Measurements from ENCODE around the gene FILIP1L.
"Not testable (repeated sequence)": the region's sequence is repeated elsewhere in the genome, so short reads cannot be mapped to it uniquely, and the experiment has no call there.

Gene FILIP1L

DNA sequence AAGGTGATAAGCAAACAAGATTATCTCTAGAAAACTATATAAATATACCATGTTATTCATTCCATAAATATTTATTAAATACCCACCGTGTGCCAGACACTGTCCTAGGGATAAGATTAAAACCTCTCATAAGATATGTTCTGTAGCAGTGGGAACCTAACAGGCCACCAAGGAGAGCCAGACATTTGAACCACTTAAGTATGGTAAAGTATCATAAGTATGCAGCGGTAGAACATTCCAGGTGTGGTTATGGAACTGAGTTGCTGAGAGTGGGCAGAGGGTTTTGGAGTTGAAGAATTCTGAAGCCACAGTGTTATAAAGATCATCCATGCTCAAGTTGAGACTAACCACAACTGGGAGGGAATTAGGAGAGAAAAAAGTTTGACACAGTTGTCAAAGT, 14.7 kb downstream of the FILIP1L start:
- DNase-seq (ENCODE audit: low read depth, low spot score), result no peak

DNA sequence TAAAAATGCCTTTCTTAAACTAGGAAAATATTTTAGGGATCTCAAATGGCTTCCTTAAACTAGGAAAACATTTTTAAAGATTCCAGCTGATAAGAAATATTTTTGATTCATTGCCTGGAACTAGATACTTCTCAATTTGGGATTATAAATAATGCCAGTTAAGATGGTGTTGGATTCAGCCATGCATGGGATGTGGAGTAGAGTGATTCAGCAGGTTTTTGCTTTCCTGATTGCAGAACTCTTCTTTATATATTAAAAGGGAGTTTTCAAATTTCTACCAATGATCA, 15.6 kb downstream of the FILIP1L start:
- DNase-seq (ENCODE audit: low read depth, low spot score), result no peak

DNA sequence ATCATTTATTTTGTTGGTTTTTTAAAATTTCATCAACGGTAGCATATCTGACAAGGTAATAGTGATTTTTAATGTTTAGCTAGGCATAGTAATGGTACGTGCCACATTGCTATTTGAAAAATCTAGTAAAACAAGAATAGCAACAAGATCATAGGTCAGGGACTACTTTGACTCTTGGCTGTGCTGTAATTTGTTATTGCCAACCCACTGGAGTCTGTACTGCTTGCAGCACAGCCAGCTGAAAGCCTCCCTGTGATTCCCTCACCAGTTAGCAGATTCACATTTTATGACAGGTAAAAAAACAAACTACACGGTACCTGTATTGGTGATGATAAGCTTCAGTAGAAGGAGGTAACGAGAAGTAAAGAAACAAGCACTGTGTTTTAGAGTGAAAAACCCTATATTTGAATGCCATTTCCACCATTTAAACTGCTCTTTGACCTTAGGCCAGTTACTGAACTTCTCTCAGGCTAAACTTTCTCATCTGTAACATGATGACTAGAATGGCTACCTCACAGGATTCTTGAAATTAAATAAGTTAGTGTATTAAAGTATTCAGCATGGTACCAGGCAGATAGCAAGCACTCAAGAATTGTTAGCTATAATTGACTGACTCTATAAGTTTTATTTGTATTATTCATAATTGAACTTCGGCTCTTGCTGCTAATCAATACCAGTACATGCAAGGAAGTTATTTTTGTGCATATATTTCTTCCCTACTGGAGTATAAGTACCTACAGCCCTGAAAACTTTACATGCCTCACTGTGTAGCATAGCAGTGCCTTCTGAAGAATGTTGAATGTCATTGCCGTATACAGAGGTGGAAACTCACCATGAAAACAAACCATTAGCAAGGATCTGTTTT, 16.1 kb downstream of the FILIP1L start:
- no peak for DNase-seq (ENCODE audit: low read depth, low spot score)

DNA sequence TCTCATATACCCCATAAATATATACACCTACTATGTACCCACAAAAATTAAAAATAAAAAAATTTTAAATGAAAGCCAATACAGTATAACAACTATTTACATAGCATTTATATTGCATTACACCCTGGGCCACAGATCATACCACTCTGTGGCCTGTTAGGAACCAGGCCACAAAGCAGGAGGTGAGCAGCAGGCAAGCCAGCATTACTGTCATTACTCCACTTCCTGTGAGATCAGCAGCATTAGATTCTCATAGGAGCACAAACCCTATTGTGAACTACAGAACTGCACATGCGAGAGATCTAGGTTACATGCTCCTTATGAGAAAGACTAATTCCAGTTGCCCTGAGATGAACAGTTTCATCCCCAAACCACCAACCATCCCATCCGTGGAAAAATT, 17.4 kb downstream of the FILIP1L start:
- DNase-seq (ENCODE audit: low read depth, low spot score), result no peak

DNA sequence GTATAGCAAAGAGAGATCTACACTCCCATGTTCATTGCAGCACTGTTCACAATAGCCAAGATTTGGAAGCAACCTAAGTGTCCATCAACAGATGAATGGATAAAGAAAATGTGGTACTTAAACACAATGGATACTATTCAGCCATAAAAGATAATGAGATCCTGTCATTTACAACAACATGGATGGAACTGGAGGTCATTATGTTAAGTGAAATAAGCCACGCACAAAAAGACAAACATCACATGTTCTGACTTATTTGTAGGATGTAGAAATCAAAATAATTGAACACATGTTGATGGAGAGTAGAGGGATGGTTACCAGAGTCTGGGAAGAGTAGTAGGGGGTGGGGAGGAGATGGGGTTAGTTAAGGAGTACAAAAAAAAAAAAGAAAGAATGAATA, 18.0 kb downstream of the FILIP1L start:
- DNase-seq (ENCODE audit: low read depth, low spot score), result not testable (repeated sequence)

DNA sequence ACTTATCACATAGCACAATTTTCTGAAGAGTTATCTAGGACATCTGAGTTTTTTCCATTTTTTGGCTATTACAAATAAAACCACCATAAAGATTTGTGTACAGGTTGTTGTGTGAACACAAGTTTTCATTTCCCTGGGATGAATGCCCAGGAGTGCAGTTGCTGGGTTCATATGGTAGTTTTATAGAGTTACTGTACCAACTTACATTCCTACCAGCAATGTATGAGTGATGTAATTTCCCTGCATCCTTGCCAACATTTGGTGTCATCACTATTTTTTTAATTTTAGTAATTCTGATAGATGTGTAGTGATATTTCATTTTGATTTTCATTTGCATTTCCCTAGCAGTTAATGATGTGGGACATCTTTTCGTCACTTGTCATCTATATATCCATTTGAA, 20.5 kb downstream of the FILIP1L start:
- no peak for DNase-seq (ENCODE audit: low read depth, low spot score)

DNA sequence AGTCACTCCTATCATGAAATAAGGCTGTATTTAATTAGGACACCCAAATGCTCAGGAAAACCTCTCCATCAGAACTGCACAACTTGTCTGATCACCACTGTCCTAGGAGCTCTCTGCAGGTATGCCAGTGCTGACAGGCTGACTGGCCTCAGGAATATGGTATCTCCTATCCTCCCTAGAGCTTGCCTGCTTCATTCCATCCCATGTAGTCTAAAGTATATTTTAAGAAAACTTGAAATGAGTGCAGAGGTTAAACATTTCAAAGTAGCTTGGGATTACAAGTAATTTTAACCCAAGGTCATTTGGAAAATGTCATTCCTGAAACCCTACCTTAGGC, 23.7 kb downstream of the FILIP1L start:
- DNase-seq (ENCODE audit: low read depth, low spot score), result no peak

DNA sequence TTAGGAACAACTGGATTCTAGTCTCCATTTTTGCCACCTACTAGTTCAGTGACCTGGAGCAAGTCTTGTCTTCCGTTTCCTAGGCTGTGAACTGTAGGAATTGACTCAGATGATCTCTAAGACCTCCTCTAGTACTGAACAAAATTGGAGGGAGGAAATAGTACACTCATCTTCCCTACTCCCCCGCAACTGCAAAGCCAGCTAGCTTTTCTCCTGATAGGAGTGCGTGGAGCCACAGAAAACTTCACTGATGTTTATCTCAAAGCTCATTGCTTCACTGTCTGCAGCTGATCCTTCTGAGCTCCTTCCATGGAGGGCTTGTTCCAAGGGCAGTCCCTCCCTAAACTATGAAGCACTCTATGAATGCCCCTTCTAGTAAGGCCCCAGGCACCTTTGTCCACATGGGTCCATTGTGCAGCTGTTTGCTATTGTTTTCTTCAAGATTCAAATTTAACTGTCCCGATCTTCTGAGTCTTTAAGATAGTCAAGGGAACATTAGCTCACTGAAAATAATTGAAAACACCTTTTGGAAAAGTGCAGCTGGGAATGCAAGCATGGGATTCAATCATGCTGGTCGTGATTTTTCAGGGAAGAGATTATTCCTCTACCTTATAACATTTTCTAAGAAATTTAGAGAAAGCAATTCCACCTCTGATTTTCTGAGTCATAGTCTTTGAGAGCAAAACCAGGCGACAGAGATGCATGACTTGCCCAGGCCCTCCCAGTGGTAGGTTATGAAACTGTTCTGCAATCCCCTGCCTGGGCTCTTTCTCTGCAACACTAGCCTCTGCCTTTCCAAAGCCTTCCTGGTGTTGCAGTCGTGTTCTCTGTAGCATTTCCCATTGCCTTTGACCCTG, 24.3 kb downstream of the FILIP1L start:
- no peak for DNase-seq (ENCODE audit: low read depth, low spot score)

DNA sequence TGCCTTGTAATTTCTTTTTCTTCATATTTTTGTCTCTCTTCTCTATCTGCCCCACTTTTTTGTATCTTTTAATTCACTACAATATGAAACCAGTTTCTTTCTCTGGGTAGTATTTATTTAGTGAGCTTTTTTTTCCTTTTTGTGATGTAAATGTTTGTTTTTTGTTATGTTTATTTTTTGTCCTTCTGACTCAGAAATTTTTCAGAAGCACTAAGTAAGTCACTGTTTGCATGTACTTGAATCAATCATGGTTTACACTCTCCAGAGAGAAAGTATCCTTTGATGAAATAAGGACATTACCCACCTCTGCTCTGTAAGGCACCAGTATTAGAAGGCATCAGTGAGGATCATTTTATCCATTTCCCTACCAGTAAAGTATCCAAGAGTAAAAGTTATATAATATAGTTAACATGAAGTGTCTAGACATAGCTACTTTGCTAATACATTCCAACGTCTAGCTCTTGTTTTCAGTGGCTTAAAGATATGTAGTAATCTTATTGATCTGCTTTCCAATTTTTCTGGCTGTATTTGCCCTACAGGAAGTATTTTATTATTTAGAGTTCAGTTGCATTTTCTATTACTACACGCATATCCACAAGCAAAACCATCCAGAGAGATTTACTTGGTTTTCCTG, 25.4 kb downstream of the FILIP1L start:
- no peak for DNase-seq (ENCODE audit: low read depth, low spot score)

DNA sequence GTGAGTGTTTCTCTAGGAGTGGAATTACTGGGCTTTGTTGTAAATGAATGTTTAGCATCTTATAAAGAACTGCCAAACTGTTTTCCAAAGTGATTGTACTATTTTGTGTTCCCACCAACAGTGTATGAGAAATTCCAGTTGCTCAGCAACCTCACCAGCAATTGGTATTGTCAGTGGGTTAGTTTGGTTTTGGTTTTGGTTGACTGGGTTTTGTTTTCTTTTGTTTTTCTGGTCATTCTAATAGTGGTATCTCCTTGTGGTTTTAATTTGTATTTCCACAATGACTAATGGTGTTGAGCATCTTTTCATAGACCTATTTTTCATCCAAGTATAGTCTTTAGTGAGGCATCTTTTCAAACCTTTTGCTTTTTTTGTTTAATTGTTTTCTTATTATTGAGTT, 27.1 kb downstream of the FILIP1L start:
- no peak for DNase-seq (ENCODE audit: low read depth, low spot score)

DNA sequence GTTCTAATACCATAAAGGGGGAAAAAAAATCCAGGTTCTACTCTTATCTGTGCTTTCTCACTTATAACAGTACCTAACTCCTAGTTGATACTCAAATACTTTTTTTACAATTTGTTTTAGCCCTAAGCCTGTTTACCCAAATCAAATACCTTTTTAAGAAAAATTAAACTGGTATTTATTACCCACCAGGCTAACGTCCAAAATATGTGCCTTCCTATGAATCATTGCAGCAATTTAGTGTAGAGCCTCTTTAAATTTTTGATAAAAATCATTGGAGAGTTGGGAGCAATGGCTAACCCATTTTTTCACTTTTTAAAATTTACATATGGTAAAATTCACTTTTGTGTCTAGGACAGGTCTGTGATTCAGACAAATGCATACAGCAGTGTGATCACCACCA, 27.9 kb downstream of the FILIP1L start:
- DNase-seq (ENCODE audit: low read depth, low spot score), result no peak

DNA sequence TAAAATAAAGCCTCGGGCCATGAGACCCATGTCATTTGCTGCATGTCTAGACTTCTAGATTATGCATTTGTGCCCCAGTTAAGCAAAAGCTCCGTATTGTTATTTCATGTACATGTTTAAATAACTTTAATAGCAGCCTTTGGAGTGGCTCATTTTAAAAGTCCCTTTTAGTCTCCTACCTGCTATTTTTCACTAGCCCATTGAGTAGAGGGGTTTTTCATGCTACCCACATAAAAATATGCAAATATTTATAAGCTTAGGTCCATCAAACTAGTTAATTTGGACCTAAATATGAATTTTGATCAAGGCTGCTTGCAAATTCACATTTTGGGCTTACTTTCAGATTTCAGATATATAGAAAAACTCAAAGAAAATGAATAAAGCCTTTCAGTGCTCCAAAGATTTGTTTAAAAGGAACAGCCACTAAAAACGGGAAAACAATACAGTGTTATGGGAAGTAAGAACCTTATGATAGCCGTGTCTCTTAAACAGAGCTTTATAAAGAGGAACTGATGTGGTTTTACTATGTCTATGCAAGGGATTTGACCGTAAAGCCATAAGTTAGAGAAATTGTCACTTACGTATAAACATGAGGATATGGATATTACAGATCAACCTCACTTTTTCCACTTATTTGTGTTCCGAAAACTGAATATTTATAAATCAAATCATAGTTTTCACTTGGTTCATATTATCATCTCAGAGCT, 30.0 kb downstream of the FILIP1L start:
- no peak for DNase-seq (ENCODE audit: low read depth, low spot score)

DNA sequence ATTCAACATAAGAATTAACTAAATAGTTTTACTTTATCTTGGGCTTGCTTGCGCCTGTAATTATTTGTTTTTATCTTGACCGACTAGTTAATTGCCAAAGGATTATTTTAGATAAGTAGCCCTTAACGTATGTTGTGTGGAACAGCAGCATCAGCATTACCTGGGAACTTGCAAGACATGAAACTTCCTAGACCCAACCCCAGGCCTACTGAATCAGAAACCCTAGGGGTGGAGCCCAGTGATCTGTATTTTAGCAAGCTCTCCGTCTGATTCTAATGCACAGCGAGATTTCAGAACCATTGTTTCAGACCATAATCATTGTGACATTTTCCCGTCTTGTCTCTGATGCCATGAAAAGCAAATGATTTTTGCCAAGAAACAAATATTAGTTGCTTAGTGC, 31.1 kb downstream of the FILIP1L start:
- DNase-seq (ENCODE audit: low read depth, low spot score), result no peak

DNA sequence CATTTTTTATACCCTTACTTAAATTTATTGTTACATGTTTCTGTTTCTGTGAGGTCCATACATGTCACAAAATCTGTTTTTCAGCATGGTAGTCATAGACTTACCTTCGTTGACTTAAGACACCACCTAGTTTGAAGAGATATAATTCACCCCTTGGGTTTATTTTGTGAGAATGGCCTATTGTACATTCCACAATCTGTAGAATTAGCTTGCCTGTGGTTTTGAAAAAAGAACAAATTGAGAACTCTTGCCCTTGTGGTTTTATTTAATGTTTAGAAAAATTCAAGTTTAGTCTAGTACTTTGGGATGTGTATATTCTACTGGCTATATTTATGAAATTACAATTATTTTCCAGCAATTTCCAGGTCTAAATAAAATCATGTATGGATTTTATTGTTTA, 31.6 kb downstream of the FILIP1L start:
- no peak for DNase-seq (ENCODE audit: low read depth, low spot score)

DNA sequence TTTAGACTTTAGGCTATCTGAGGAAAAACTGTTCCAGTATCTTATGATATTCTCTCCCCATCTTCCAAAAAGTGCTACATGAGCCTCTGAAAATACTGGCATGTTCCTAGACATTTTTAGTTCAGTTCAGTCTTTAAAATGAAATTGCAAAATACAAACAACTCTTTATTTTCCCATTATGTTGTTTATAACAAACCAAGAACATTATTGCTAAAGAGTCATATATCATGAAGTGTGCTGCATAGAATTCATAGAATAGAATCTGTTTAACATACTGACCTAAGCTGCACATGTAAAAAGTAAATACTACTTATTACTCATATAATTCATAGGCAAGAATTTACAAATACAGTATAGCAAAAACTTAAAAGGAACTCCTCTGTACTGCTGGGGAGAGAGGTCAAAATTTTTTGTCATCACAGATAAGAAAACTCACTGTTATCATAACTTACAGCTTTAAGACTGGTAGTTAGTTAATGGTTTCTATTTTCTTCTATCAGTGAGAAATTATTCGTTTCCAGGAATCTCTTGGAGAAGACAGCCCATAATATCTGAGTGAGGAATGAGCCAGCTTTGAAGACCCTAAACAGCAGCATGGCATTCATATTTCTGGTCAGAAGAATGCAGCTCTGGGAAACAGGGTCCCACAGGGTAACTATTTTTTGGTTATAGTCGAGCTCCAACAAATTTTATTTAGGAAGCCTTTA, 32.2 kb downstream of the FILIP1L start:
- no peak for DNase-seq (ENCODE audit: low read depth, low spot score)

DNA sequence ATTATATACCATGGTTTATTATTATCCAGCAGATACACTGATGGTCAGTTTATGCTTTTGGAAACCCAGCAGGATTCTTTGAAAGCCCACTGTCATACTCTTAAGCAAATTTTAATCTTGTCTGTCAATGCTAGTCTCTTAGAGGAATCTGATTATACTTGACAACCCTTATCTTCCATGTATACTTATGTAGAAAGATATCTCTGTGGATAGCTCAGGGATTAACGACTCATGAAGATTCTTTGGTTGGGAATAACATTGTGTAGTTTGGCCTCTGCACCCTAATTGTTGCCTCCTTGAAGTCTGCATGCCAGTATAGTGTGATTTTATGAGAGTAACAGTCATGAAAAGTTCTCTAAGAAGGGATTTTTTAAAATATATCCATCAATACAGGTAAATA, 33.0 kb downstream of the FILIP1L start:
- DNase-seq (ENCODE audit: low read depth, low spot score), result no peak

DNA sequence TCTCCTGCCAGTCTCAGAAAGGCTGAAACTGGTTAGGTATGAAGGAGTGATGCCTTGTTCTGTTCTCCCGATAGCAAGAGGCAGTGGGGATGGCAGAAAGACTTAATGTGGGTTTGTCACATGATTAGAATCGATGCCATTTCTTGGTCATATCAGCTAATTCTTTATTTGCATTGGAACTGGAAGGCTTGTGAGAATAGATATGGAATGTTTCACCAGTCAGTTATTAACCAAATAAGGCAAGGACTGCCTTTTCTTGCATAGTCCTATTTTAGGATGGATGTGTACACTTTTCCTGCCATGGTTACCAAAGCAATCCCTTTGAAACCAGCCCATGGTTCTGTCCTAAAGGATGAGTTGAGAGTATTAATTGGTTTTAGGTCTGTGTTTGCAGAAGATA, 33.7 kb downstream of the FILIP1L start:
- no peak for DNase-seq (ENCODE audit: low read depth, low spot score)

DNA sequence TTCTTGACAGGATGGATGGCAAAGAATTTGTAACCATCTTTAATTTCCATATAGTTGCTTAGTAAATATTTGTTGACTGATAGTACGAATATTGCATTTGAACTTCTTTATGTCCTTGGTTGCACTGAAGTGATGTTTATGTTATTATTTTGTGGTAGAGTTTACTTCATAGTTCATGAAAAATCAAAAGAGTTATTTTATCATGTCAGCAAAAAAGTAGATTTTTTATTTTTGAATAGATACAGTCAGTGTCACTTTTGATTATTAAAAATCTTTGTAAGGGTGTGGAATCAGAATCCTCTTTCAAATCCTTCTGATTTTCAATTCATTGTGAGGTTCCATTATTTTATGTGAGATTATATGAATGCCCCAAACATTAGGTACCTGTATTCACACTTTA, 35.0 kb downstream of the FILIP1L start:
- no peak for DNase-seq (ENCODE audit: low read depth, low spot score)

DNA sequence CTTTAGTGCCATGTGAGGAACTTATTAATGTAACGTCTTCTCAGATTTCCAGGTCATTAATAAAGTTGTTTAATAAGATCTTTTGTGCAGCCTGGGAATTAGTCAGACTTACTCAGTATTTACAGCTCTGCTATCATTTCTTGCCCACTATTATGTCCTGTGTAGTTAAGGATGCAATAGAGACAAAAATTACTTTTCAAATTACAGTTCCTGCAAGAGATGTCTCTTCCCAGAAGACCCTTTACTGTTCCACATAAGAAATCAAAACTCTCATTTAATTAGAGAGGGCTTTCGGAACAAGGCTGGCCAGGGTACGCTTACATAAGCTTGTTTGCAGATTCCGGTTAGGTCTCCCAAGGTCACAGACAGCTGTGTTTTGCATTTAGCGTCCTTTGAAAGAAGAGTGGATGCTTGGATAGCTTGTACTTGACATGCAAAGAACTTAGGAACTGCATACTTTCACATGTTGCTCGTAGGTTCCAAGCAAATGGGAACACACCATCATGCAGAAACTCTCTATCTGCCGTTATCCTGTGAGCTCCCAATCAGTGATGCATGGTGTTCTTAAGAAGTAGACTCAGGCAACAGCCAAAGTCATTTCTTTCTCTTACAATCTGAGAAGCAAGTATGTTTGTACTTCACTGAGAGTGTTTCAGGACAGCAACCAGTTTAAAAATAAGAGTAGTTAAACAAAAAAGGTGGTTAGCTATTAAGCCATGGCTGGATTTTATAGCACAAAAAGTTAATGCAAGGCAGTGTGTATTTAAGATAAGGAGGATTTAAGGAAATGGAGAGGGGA, 37.4 kb downstream of the FILIP1L start:
- DNase-seq (ENCODE audit: low read depth, low spot score), result no peak

DNA sequence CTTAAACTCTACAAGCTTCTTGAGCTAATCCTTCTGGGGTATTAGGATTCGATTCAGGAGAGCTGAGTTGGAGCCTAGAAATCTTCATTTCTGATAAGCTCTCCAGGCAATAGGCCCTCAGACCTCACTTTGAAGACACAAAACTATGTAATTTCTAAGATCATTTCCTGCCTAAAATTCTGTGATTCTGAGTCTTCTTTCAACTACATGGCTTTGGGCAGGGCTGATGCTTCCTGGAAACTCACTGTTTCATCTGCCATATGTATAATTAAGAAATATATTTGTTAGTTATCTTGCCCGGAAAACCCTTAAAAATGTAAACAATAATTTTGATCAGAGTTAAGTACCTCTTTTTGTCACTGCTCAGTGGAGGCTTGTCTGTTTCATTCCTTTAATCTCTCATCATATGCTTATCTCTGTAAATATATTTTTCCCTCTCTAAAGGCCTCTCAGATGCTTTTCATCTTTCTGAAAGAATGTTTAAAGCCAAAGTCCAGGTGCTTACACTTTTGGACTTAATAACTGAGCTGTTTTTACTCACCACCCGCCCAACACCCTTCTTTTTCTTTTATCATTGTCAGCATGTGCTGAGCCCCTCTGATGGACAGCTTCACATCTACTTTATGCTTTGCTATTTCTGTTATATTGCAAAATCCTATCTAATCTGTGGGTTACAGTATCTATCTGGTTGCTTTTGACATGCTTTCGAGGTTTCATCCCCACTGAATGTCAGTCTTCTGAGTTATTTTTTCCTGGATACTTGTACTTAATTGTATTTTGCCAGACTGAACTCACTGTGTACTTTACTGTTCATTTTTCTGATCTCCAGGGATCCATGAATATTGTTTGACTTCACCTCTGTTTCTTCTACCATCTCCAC, 38.2 kb downstream of the FILIP1L start:
- no peak for DNase-seq (ENCODE audit: low read depth, low spot score)

Measured in iPS DF 19.7 (cell line).